MCF 10A (cell line): ENCODE data around the gene BAIAP3. TPM values are rescaled to one million over a fixed set of nuclear protein-coding genes. Genes with fewer than 3 reads are reported as not detected.

Source experiments
- BruUV-seq: library from RNA; stranded (reverse); fragments of 400-500 nt; replicated peaks from 2 replicates; lab custom pipeline; 2021; lab: Mats Ljungman, UMichigan
- CTCF ChIA-PET: fragments of 300-600 bp; sonication (Branson Sonifier 250); formaldehyde crosslinking; extraction: SDS; loops from one replicate; lab custom pipeline; 2021; ENCODE audit warnings: antibody characterized with exemption, inconsistent platforms; lab: Yijun Ruan, JAX
- POLR2A ChIA-PET: fragments of 300-600, 350-650 bp; sonication (Branson Sonifier 250); formaldehyde crosslinking; extraction: SDS; loops from one replicate; lab custom pipeline; 2020; ENCODE audit warnings: antibody characterized with exemption, inconsistent platforms; lab: Yijun Ruan, JAX
- DNase-seq: peaks from one replicate; pipeline ENCODE4 v3.0.0-alpha.2; 2018; ENCODE audit not compliant: unreplicated experiment
- H3K27ac Mint-ChIP-seq: one replicate; pipeline ENCODE4 v1.8.0; 2022; ENCODE audit warnings: mild to moderate bottlenecking, low read depth, mixed read lengths; ENCODE audit not compliant: unreplicated experiment
- H3K27me3 Mint-ChIP-seq: one replicate; pipeline ENCODE4 v1.8.0; 2022; ENCODE audit warnings: mixed read lengths; ENCODE audit not compliant: insufficient read depth, unreplicated experiment
- H3K36me3 Mint-ChIP-seq: one replicate; pipeline ENCODE4 v1.8.0; 2022; ENCODE audit warnings: mild to moderate bottlenecking, moderate library complexity, mixed read lengths; ENCODE audit not compliant: insufficient read depth, unreplicated experiment
- H3K4me1 Mint-ChIP-seq: one replicate; pipeline ENCODE4 v1.8.0; 2022; ENCODE audit warnings: mixed read lengths; ENCODE audit not compliant: insufficient read depth, unreplicated experiment
- H3K4me3 Mint-ChIP-seq: one replicate; pipeline ENCODE4 v1.8.0; 2022; ENCODE audit warnings: mild to moderate bottlenecking, moderate library complexity, mixed read lengths; ENCODE audit not compliant: unreplicated experiment
- H3K9me3 Mint-ChIP-seq: one replicate; pipeline ENCODE4 v1.8.0; 2022; ENCODE audit warnings: mixed read lengths; ENCODE audit not compliant: unreplicated experiment
- CTCF ChIP-seq: fragments of 200-600 bp; IDR thresholded peaks from one replicate; pipeline ENCODE4 v1.8.0; 2022; ENCODE audit warnings: antibody characterized with exemption, mild to moderate bottlenecking; ENCODE audit not compliant: unreplicated experiment
- intact Hi-C: fragments of 100-400 bp; cut with micrococcal nuclease; formaldehyde crosslinking; loops from 2 replicates; pipeline ENCODE4 v1.14.1; 2022
- total RNA-seq: library from RNA; stranded (reverse); gene quantifications from 2 replicates; pipeline ENCODE4 v1.2.3, GENCODE V29; 2022

The BAIAP3 gene
- total RNA-seq, 1 experiment from 2014 or later, result 0.75 TPM

GRCh38 chr16:1308977-1309885, 24.2 kb upstream of the BAIAP3 start, which contains the start of gene UBE2I:
Gene UBE2I, plus strand, starts transcription at chr16:1309636. Its CDS starts 4,395 bp downstream, at chr16:1314031.
- Mint-ChIP-seq H3K36me3 (peaks cover 4% of the 10 kb centered on the region), H3K9me3 (no peaks in the 10 kb centered on the region), H3K27me3 (no peaks in the 10 kb centered on the region), H3K27ac (peak within 1 kb of the TSS; percentile 100), H3K4me1 (peaks cover 13% of the 10 kb centered on the region), H3K4me3 (peak within 1 kb of the TSS; percentile 96)
- intact Hi-C loops, result loop anchor here (10.0 kb wide), 1 partner anchor 116 kb away; the partner anchor contains the start of gene UQCC4
- no TSS peak for BruUV-seq
- DNase-seq, result peak; percentile 97
- ChIA-PET POLR2A (interaction anchor here (0.6 to 1.8 kb wide), 14 partner anchors 10 to 588 kb away, joined by 3 to 22 read pairs (median 4); partner anchors contain the start of genes ANTKMT, JPT2, NUBP2 and SPSB3), CTCF (interaction anchor here (0.7 kb wide), 1 partner anchor 47 kb away, joined by 3 read pairs; no protein-coding TSS in a partner anchor)
- TF ChIP-seq CTCF, result no peak

- no peak for TF ChIP-seq CTCF
- peak; percentile 44 for DNase-seq
- H3K36me3 Mint-ChIP-seq, result peaks cover 12% of the 10 kb centered on the region
- peaks cover 13% of the 10 kb centered on the region for H3K4me1 Mint-ChIP-seq
- peak overlapping the region; percentile 95 for H3K27ac Mint-ChIP-seq
- intact Hi-C loops, result loop anchor here (10.0 kb wide), 1 partner anchor 115 kb away; the partner anchor contains the start of gene UQCC4
- H3K9me3 Mint-ChIP-seq, result no peaks in the 10 kb centered on the region
- H3K27me3 Mint-ChIP-seq, result no peaks in the 10 kb centered on the region
- TSS peak; percentile 79 for BruUV-seq
- ChIA-PET POLR2A (interaction anchor here (1.0 to 1.8 kb wide), 7 partner anchors 11 to 110 kb away, joined by 3 to 22 read pairs (median 6); partner anchors contain the start of gene UQCC4), CTCF (interaction anchor here (0.7 kb wide), 1 partner anchor 483 kb away, joined by 3 read pairs; the partner anchor contains the start of gene IGFALS)
- H3K4me3 Mint-ChIP-seq, result peak overlapping the region; percentile 96
Measured at GRCh38 chr16:1309888-1310831, 23.3 kb upstream of the BAIAP3 start.

GRCh38 chr16:1310832-1311200, 22.6 kb upstream of the BAIAP3 start:
- ChIA-PET CTCF (interaction anchor here (0.7 kb wide), 1 partner anchor 483 kb away, joined by 3 read pairs; the partner anchor contains the start of gene IGFALS), POLR2A (interaction anchor here (1.1 kb wide), 1 partner anchor 31 kb away, joined by 3 read pairs; no protein-coding TSS in a partner anchor)
- Mint-ChIP-seq H3K9me3 (no peaks in the 10 kb centered on the region), H3K4me3 (peak overlapping the region; percentile 96), H3K27ac (peak overlapping the region; percentile 95), H3K27me3 (no peaks in the 10 kb centered on the region), H3K4me1 (peaks cover 13% of the 10 kb centered on the region), H3K36me3 (peaks cover 18% of the 10 kb centered on the region)
- intact Hi-C loops, result no loop called here
- no TSS peak for BruUV-seq
- DNase-seq, result no peak
- TF ChIP-seq CTCF, result no peak
